ENCODE measurements around the gene SF3A2.
"Not testable (repeated sequence)": the region's sequence is repeated elsewhere in the genome, so short reads cannot be mapped to it uniquely, and the experiment has no call there.

SF3A2 gene

DNA sequence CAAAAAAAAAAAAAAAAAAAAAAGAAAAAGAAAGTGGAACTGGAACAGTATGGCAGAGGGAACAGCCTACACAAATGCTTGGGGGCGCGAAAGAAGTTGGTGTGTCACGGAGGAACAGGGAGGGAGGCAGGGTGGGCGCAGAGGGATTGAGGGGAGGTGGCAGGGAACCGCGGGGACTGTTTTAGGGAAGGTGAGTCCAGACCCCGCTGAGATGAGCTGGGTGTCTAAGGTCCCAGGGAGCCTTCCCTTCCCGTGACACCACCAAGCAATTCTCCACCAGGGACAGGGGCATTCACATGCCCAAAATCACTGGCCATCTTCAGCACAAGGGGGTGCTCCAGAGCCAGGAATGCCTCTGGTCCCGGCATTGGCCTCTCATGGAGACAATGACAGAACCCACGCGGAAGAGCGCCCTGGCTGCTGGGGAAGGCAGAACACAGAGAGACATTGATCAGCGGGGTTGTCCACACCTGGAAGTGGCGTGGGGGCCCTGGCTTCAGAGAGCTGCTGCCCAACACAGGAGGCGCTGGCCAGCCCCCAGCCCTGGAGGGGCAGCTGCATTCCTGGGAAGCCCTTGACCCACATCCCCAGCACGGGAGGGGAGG is 38.4 kb downstream of the SF3A2 start:
- Histone ChIP-seq H3K9me3 (ENCODE audit: control insufficient read depth in 1 of 2, low read length in 2 of 2) (no peaks in the 10 kb centered on the region), H3K9ac (ENCODE audit: low read depth in 1 of 2, low read length in 2 of 2) (no peak overlapping the region), H3K27me3 (ENCODE audit: control insufficient read depth in 1 of 2, insufficient read depth in 2 of 2, low read length in 2 of 2) (no peaks in the 10 kb centered on the region), H3K4me1 (ENCODE audit: control insufficient read depth in 1 of 2, insufficient read depth in 2 of 2, low read length in 2 of 2) (peaks cover 34 to 41% of the 10 kb centered on the region in 2 donors), H3K4me3 (ENCODE audit: low read depth in 1 of 2, low read length in 2 of 2) (no peak overlapping the region), H3K27ac (ENCODE audit: low read depth, low read length) (peak overlapping the region; percentile 20), H3K36me3 (ENCODE audit: control insufficient read depth in 1 of 2, insufficient read depth in 2 of 2, low read length in 2 of 2) (peaks cover 7 to 17% of the 10 kb centered on the region in 2 donors)

DNA sequence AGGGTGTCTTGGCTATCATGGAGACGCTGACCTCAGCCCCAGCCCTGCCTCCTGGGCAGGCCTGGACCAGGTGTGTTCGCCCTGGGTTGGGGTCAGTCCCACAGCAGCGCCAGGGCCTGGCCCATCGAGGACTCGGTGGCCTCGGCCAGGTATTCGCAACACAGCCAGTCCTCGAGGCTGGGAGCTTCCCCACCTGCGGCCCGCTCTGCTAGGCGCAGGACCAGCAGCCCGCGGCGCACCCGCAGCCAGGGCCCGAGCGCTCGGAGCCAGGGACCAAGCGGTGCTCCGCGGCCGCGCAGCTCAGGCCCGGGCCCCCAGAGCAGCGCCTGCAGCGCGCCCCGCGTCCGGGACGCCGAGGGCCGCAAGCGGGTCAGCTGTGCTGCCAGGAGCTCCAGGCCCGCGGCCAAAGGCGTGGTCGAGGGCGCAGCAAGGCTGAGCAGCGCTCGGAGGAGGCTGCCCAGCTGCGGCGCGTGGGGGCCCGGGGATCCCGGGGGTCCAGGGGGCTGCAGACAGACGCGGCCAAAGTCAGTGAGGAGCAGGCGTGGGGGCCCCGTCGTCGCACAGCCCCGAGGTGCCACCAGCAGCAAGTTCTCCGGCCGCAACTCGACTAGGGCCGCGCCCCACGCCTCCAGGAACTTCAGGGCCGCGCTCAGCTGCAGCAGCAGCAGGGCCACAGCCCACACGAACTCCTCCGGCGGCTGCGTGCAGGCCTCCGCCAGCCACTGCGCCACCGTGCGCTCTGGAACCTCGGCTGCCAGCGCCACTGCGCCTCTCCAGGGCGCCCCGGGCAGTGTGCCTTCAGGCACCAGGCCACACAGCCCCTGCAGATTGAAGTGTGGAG is 39.2 kb downstream of the SF3A2 start:
- Histone ChIP-seq H3K4me1 (ENCODE audit: control insufficient read depth in 1 of 2, insufficient read depth in 2 of 2, low read length in 2 of 2) (peaks cover 34 to 41% of the 10 kb centered on the region in 2 donors), H3K27me3 (ENCODE audit: control insufficient read depth in 1 of 2, insufficient read depth in 2 of 2, low read length in 2 of 2) (no peaks in the 10 kb centered on the region), H3K9ac (ENCODE audit: low read depth in 1 of 2, low read length in 2 of 2) (no peak overlapping the region), H3K9me3 (ENCODE audit: control insufficient read depth in 1 of 2, low read length in 2 of 2) (no peaks in the 10 kb centered on the region), H3K27ac (ENCODE audit: low read depth, low read length) (no peak overlapping the region), H3K4me3 (ENCODE audit: low read depth in 1 of 2, low read length in 2 of 2) (no peak overlapping the region), H3K36me3 (ENCODE audit: control insufficient read depth in 1 of 2, insufficient read depth in 2 of 2, low read length in 2 of 2) (peaks cover 7 to 17% of the 10 kb centered on the region in 2 donors)

DNA sequence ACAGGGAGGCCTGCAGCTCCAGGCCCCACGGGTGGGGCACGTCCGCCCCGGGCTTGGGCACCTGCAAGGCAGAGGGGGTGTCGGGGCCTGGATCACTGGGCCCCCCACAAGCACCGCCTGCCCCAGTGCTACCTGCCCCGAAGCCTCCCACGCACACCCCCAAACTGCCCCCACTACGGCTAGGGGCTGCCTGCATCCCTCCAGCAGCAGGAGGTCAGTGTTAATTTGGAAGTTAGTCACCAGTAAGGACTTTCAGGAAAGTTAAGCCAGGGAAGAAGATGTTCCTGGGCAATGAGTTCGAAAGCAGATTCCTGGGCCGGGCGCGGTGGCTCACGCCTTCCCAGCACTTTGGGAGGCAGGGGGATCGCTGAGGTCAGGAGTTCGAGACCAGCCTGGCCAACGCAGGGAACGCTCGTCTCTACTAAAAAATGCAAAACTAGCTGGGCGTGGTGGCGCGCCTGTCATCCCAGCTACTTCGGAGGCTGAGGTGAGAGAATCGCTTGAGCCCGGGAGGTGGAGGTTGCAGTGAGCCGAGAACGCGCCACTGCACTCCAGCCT is 39.9 kb downstream of the SF3A2 start:
- Histone ChIP-seq H3K36me3 (ENCODE audit: control insufficient read depth in 1 of 2, insufficient read depth in 2 of 2, low read length in 2 of 2) (peaks cover 6 to 16% of the 10 kb centered on the region in 2 donors), H3K27ac (ENCODE audit: low read depth, low read length) (no peak overlapping the region), H3K4me1 (ENCODE audit: control insufficient read depth in 1 of 2, insufficient read depth in 2 of 2, low read length in 2 of 2) (peaks cover 33 to 37% of the 10 kb centered on the region in 2 donors), H3K9ac (ENCODE audit: low read depth in 1 of 2, low read length in 2 of 2) (no peak overlapping the region), H3K4me3 (ENCODE audit: low read depth in 1 of 2, low read length in 2 of 2) (no peak overlapping the region), H3K9me3 (ENCODE audit: control insufficient read depth in 1 of 2, low read length in 2 of 2) (no peaks in the 10 kb centered on the region), H3K27me3 (ENCODE audit: control insufficient read depth in 1 of 2, insufficient read depth in 2 of 2, low read length in 2 of 2) (no peaks in the 10 kb centered on the region)

DNA sequence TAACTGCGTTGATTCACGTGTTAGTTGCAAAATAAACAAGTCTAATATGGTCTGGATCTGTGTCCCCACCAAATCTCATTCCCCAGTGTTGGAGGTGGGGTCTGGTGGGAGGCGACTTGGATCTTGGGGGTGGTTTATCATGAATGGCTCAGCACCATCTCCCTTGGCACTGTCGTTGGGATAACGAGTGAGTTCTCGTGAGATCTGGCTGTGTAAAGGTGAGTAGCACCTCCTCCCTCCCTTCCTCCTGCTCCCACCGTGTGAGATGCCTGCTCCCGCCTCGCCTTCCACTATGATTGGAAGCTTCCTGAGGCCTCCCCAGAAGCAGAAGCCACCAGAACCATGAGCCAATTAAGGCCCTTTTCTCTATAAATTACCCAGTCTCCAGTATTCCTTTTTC is 40.5 kb downstream of the SF3A2 start:
- no peak overlapping the region for H3K9ac ChIP-seq (ENCODE audit: low read depth in 1 of 2, low read length in 2 of 2)
- no peak overlapping the region for H3K27ac ChIP-seq (ENCODE audit: low read depth, low read length)
- peaks cover 28 to 32% of the 10 kb centered on the region in 2 donors for H3K4me1 ChIP-seq (ENCODE audit: control insufficient read depth in 1 of 2, insufficient read depth in 2 of 2, low read length in 2 of 2)
- H3K4me3 ChIP-seq (ENCODE audit: low read depth in 1 of 2, low read length in 2 of 2) = no peak overlapping the region
- peaks cover 0 to under 1% of the 10 kb centered on the region in 2 donors for H3K27me3 ChIP-seq (ENCODE audit: control insufficient read depth in 1 of 2, insufficient read depth in 2 of 2, low read length in 2 of 2)
- H3K9me3 ChIP-seq (ENCODE audit: control insufficient read depth in 1 of 2, low read length in 2 of 2) = no peaks in the 10 kb centered on the region
- peaks cover 0 to 12% of the 10 kb centered on the region in 2 donors for H3K36me3 ChIP-seq (ENCODE audit: control insufficient read depth in 1 of 2, insufficient read depth in 2 of 2, low read length in 2 of 2)

DNA sequence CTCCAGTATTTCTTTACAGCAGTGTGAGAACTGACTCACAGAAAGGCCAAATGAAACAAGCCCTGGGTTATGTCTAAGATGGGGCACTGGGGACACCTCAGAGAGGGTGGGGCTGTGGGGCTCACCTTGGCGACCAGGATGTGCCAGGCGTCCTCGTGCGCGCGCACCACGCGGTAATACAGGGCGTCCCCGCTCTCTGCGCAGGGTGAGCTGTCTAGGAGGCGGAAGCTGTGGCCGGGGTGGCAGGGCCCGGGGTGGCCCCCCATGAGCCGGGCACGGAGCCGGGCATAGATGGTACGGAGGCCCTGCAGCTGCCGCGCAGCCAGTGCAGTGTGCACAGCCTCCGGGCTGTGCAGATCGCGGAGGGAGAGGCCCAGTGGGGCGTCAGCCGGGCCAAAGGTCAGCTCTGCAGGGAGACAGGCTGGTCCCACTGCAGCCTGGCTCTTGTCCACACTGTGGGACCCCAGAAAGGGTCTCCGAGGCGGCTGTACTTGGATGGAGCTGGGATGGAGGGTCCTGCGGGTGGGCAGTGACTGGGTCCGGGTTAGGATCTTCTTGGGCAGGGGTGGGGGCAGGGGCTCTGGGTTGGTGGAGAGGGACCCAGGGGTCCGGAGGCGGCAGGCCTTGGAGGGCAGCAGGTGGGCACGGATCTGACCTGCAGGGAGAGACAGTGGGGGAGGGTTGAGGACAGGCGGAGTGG is 42.0 kb downstream of the SF3A2 start:
- Histone ChIP-seq H3K27me3 (ENCODE audit: control insufficient read depth in 1 of 2, insufficient read depth in 2 of 2, low read length in 2 of 2) (peaks cover 0 to 3% of the 10 kb centered on the region in 2 donors), H3K36me3 (ENCODE audit: control insufficient read depth in 1 of 2, insufficient read depth in 2 of 2, low read length in 2 of 2) (peaks cover 0 to 4% of the 10 kb centered on the region in 2 donors), H3K4me1 (ENCODE audit: control insufficient read depth in 1 of 2, insufficient read depth in 2 of 2, low read length in 2 of 2) (peaks cover 20 to 21% of the 10 kb centered on the region in 2 donors), H3K9me3 (ENCODE audit: control insufficient read depth in 1 of 2, low read length in 2 of 2) (no peaks in the 10 kb centered on the region), H3K4me3 (ENCODE audit: low read depth in 1 of 2, low read length in 2 of 2) (peak overlapping the region; percentile 8 to 43), H3K9ac (ENCODE audit: low read depth in 1 of 2, low read length in 2 of 2) (no peak overlapping the region), H3K27ac (ENCODE audit: low read depth, low read length) (no peak overlapping the region)

DNA sequence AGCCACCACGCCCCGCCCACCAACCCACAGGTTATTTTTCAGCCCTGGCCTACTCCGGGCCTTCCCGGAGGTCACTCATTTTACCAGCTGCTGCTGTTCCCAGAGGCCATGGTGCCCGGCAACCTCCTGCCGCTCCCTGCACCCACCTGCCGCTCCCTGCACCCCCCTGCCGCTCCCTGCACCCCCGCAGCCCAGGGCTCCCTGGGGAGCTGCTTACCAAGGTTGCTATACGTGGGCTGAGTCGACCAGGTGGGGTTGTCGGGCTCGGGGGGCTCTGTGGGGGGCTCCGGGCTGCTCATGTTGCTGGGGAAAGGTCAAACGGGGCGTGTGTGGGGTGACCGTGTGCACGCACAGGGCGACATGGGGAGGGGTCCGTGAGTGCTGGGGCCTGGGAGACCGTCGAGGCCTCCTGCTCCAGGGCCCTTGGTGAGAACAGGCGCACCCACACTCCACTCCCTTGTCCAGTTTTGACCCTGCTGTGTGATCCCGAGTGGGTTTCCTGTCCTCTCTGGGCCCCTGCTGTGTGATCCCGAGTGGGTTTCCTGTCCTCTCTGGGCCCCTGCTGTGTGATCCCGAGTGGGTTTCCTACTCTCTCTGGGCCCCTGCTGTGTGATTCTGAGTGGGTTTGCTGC is 44.1 kb downstream of the SF3A2 start:
- peaks cover 0 to 7% of the 10 kb centered on the region in 2 donors for H3K27me3 ChIP-seq (ENCODE audit: control insufficient read depth in 1 of 2, insufficient read depth in 2 of 2, low read length in 2 of 2)
- H3K4me1 ChIP-seq (ENCODE audit: control insufficient read depth in 1 of 2, insufficient read depth in 2 of 2, low read length in 2 of 2) = peaks cover 5 to 6% of the 10 kb centered on the region in 2 donors
- H3K27ac ChIP-seq (ENCODE audit: low read depth, low read length) = no peak overlapping the region
- H3K9me3 ChIP-seq (ENCODE audit: control insufficient read depth in 1 of 2, low read length in 2 of 2) = no peaks in the 10 kb centered on the region
- H3K36me3 ChIP-seq (ENCODE audit: control insufficient read depth in 1 of 2, insufficient read depth in 2 of 2, low read length in 2 of 2) = no peaks in the 10 kb centered on the region
- no peak overlapping the region for H3K9ac ChIP-seq (ENCODE audit: low read depth in 1 of 2, low read length in 2 of 2)
- no peak overlapping the region for H3K4me3 ChIP-seq (ENCODE audit: low read depth in 1 of 2, low read length in 2 of 2)

DNA sequence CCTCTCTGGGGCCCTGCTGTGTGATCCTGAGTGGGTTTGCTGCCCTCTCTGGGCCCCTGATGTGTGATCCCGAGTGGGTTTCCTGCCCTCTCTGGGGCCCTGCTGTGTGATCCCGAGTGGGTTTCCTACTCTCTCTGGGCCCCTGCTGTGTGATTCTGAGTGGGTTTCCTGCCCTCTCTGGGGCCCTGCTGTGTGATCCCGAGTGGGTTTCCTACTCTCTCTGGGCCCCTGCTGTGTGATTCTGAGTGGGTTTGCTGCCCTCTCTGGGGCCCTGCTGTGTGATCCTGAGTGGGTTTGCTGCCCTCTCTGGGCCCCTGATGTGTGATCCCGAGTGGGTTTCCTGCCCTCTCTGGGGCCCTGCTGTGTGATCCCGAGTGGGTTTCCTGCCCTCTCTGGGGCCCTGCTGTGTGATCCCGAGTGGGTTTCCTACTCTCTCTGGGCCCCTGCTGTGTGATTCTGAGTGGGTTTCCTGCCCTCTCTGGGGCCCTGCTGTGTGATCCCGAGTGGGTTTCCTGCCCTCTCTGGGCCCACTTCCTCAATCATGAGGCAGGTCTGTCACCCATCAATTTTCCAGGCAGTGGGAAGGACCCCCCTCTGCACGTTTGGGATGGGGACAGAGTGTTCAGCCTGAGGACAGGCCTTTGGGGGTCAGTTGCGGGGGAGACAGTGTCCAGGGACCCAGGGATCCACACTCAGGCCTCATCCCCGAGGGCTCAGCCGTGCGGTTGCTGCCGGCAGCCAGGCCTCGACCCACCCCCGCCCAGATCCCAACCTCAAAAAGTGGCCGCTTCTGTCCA is 44.8 kb downstream of the SF3A2 start:
- not testable (repeated sequence) for H3K9me3 ChIP-seq (ENCODE audit: control insufficient read depth in 1 of 2, low read length in 2 of 2); H3K4me1 ChIP-seq (ENCODE audit: control insufficient read depth in 1 of 2, insufficient read depth in 2 of 2, low read length in 2 of 2); H3K27me3 ChIP-seq (ENCODE audit: control insufficient read depth in 1 of 2, insufficient read depth in 2 of 2, low read length in 2 of 2); H3K36me3 ChIP-seq (ENCODE audit: control insufficient read depth in 1 of 2, insufficient read depth in 2 of 2, low read length in 2 of 2)
- H3K4me3 ChIP-seq (ENCODE audit: low read depth in 1 of 2, low read length in 2 of 2) = peak overlapping the region; percentile 50 to 56
- peak overlapping the region; percentile 32 for H3K27ac ChIP-seq (ENCODE audit: low read depth, low read length)
- peak overlapping the region in 1 of 2 donors; percentile 18 for H3K9ac ChIP-seq (ENCODE audit: low read depth in 1 of 2, low read length in 2 of 2)

DNA sequence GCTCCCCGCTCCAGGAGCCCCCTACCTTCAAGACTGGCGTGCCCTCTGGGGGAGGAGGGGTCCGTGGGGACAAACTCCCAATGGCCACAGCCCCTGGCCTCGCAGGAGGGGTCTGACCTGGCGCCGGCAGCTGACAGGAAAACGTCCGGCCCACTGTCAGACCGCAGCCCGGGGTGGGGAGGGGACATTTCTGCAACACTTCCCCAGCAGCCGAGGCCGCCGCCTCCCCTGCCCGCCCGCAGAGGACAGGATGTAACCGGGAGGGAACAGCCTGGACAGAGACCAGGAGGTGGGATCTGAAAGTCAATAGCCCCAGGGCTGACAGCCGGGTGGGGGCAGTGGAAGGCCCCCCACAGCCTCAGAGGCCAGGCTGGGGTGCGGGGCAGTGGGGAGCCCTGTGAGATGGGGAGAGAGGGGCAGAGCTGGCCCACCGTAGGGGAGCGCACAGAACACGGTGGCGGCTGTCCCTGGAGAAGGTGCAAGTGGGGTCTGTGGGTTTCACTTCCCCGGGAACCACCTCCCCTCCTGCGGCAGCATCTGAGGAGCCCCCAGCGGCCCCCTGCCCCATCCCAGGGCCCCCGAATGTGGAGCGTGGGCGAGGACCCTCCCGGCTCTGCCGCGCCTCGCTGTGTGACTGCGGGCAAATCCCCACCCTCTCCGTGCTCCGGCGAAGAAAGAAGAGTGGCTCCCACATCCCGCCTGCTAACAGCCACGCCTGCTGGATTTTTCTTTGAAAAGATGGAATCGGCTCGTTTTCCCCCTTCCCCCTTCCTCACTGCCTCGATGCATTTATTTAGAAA is 45.6 kb downstream of the SF3A2 start, which contains the start of gene PEAK3:
TSS of gene PEAK3 (minus strand) at position 114 of the 800 bp plus-strand sequence. CDS start 1,244 bp downstream, outside the sequence.
- Histone ChIP-seq H3K4me3 (ENCODE audit: low read depth in 1 of 2, low read length in 2 of 2) (peak within 1 kb of the TSS; percentile 50 to 56), H3K9me3 (ENCODE audit: control insufficient read depth in 1 of 2, low read length in 2 of 2) (no peaks in the 10 kb centered on the region), H3K27me3 (ENCODE audit: control insufficient read depth in 1 of 2, insufficient read depth in 2 of 2, low read length in 2 of 2) (peaks cover 0 to 9% of the 10 kb centered on the region in 2 donors), H3K9ac (ENCODE audit: low read depth in 1 of 2, low read length in 2 of 2) (peak within 1 kb of the TSS in 1 of 2 donors; percentile 18), H3K4me1 (ENCODE audit: control insufficient read depth in 1 of 2, insufficient read depth in 2 of 2, low read length in 2 of 2) (no peaks in the 10 kb centered on the region), H3K36me3 (ENCODE audit: control insufficient read depth in 1 of 2, insufficient read depth in 2 of 2, low read length in 2 of 2) (no peaks in the 10 kb centered on the region), H3K27ac (ENCODE audit: low read depth, low read length) (peak within 1 kb of the TSS; percentile 32)
